Measurements from ENCODE around the gene PPP2R5B. TPM values are rescaled to one million over a fixed set of nuclear protein-coding genes. Genes with fewer than 3 reads are reported as not detected.
A peak's percentile ranks its signal among the peaks of the same experiment; 100 is the strongest.

PPP2R5B gene
- total RNA-seq, 4 donors from 2014 or later = 17.2 to 34.2 (median 24.3) TPM

DNA sequence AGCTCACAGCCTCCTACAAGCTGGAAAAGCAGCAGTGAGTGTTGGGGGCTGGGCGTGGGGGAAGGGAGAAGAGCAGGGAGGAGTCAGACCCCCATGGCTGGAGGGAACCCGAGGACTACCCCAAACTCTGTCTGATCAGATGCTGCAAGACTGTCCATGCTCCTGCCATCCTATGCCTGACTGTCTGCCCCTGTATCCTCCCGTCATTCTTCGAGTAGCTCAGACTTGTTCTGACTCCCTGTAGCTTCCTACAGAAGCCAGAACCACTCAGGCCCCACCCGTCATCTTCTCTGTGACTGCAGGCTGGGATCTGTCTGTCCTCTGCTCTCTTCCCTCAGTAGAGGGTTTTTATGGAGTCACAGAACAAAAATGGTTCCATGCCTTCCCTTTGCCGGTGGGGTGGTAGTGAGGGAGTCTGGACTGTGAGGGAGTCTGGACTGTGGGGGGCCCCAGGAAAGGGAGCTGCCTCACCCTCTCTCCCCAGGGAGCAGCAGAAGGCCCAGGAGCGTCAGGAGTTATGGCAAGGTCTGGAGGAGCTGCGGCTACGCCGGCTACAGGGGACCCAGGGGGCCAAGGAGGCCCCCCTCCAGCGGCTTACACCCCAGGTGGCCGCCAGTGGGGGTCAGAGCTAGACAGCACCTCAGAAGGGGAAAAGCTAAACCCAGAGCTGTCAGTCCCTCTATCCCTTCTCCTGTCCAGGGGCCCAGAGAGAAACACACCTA, 8.9 kb downstream of the PPP2R5B start:
- Histone ChIP-seq H3K27me3 (no peaks in the 10 kb centered on the region), H3K9me3 (no peaks in the 10 kb centered on the region), H3K4me1 (no peaks in the 10 kb centered on the region), H3K36me3 (peaks cover 0 to 57% of the 10 kb centered on the region in 2 donors), H3K4me3 (no peak overlapping the region), H3K27ac (no peak overlapping the region)
- ATAC-seq (no peak), DNase-seq (no peak)
- intact Hi-C loops (cut with DNase I; ENCODE audit: low total_unique reads) (no loop called here), in situ Hi-C loops (cut with MboI; ENCODE audit: low sequenced_read_pairs in 4 of 4) (no loop called here)
- TF ChIP-seq POLR2A (IDR thresholded peaks at IDR 0.05) = no peak
- TF ChIP-seq, protein P1, sequence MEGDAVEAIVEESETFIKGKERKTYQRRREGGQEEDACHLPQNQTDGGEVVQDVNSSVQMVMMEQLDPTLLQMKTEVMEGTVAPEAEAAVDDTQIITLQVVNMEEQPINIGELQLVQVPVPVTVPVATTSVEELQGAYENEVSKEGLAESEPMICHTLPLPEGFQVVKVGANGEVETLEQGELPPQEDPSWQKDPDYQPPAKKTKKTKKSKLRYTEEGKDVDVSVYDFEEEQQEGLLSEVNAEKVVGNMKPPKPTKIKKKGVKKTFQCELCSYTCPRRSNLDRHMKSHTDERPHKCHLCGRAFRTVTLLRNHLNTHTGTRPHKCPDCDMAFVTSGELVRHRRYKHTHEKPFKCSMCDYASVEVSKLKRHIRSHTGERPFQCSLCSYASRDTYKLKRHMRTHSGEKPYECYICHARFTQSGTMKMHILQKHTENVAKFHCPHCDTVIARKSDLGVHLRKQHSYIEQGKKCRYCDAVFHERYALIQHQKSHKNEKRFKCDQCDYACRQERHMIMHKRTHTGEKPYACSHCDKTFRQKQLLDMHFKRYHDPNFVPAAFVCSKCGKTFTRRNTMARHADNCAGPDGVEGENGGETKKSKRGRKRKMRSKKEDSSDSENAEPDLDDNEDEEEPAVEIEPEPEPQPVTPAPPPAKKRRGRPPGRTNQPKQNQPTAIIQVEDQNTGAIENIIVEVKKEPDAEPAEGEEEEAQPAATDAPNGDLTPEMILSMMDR (IDR thresholded peaks at IDR 0.05 in 4 of 5, conservative IDR thresholded peaks at IDR 0.05 in 1 of 5) = no peak

DNA sequence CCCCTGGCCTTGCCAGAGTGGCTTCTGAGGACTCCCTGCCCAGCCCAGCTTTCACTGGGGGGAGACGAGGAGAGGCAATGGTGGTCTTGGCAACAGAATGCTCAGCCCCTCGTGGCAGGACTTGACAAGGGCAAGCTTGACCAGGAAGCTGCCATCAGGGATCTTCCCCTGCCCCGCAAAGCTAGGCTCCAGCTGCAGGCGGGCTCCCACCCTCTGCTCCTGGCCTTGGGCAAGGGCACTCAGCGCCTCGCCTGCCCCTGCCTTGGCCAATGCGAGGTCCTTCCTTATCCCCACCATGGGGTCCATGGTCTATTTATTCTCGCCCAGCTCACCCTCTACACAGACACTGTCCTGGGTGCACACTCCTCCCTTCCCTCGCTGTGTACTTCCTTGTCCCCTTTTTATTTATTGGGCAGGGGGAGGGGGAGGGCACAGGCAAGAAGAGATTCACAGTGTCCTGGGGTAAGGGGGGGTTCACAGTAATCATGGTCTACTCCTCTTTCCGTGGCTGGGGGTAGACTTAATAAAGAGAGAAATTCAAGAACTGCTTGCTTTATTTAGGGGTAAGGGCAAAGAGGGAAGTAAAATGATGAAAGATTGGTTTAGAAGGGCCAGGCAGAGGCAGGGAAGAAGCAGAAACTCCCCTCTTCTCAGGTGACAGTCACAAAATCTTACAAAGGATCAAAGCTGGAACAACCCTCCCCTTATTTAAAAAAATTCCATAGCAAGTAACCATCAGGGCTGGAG, 9.6 kb downstream of the PPP2R5B start:
- Histone ChIP-seq H3K27ac (no peak overlapping the region), H3K36me3 (peaks cover 0 to 50% of the 10 kb centered on the region in 2 donors), H3K4me1 (no peaks in the 10 kb centered on the region), H3K27me3 (no peaks in the 10 kb centered on the region), H3K9me3 (no peaks in the 10 kb centered on the region), H3K4me3 (no peak overlapping the region)
- no peak for TF ChIP-seq POLR2A (IDR thresholded peaks at IDR 0.05)
- TF ChIP-seq, protein P1 (IDR thresholded peaks at IDR 0.05 in 4 of 5, conservative IDR thresholded peaks at IDR 0.05 in 1 of 5) = no peak
- DNase-seq (no peak), ATAC-seq (no peak)
- in situ Hi-C loops (cut with MboI; ENCODE audit: low sequenced_read_pairs in 4 of 4) (no loop called here), intact Hi-C loops (cut with DNase I; ENCODE audit: low total_unique reads) (no loop called here)

DNA sequence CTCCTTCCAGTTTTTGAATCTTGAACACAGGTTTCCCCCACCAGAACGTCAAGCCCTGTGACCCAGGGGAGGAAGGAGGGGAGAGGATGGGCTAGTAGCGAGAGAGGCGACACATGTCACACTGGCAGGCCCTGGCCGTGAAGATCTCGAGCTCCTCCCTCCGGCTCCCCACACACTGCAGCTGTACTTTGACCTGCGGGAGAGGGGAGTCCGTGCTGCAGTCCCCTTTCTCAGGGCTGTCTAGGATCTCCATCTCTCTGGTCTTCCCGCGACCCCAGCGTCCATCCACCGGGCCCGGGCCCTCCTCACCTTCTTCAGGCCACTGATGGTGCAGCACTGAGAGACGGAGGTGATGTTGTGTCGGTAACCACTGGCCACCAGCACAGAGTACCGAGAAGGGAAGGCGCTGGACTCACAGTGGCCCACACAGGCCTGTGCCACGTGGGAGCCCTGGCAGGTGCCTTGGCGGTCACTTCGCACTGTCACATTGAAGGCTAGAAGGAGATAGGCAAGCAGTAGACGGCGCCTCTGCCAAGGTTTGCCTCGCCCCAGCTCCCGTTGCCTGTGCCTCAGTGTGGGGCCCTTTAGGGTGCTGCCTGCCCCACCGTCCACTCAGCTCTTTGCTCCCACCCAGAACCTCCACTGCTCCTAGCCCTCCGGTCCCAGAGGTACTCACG, 10.3 kb downstream of the PPP2R5B start:
- TF ChIP-seq, protein P1 (IDR thresholded peaks at IDR 0.05 in 4 of 5, conservative IDR thresholded peaks at IDR 0.05 in 1 of 5) = no peak
- TF ChIP-seq POLR2A (IDR thresholded peaks at IDR 0.05) = no peak
- ATAC-seq (no peak), DNase-seq (no peak)
- intact Hi-C loops (cut with DNase I; ENCODE audit: low total_unique reads) (no loop called here), in situ Hi-C loops (cut with MboI; ENCODE audit: low sequenced_read_pairs in 4 of 4) (no loop called here)
- Histone ChIP-seq H3K36me3 (peaks cover 0 to 43% of the 10 kb centered on the region in 2 donors), H3K4me1 (no peaks in the 10 kb centered on the region), H3K9me3 (no peaks in the 10 kb centered on the region), H3K27me3 (no peaks in the 10 kb centered on the region), H3K4me3 (no peak overlapping the region), H3K27ac (no peak overlapping the region)

DNA sequence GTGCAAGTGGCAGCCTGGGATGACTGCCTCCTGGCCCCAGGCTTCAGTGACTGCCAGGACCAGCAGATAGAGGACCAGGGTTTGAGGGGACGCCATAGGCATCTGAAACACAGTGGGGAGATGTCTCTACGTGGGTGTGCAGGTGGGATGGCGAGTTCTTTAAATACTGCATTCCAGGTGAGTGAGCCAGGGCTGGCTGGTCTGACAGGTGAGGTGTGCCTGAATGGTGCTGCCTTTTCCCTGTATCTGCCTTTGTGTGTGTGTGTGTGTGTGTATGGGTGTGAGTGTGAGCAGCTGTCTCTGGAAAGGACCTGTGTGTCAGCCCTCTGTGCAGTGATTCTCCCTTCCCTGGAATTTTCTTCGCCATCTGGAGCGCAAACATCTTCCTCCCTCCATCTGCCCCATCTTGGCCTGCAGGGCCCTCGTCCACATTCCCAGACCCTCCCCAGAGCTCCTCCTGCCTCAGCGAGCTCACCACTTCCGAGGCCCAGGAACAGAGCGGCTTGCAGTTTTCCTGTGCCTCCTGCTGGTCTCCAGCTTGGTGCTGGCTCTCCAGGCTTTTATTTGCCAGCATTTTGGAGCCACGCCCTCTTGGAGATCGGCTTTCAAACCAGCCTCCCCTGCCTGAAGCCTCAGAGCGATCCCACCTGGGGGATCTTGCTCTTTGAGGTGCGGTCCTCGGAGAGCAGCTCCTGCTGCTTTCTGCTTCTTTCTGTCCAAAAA, 11.0 kb downstream of the PPP2R5B start, which contains the start of gene GPHA2:
TSS of gene GPHA2 (minus strand) at position 535 of the 723 bp plus-strand sequence. CDS start at position 102, 433 bp downstream.
- in situ Hi-C loops (cut with MboI; ENCODE audit: low sequenced_read_pairs in 4 of 4) = no loop called here

More for the DNA sequence above, 11.0 kb downstream of the PPP2R5B start, which contains the start of gene GPHA2:
- H3K4me3 ChIP-seq = no peak within 1 kb of the TSS
- no peak within 1 kb of the TSS for H3K27ac ChIP-seq
- no peak for DNase-seq
- ATAC-seq = peak in 1 of 2 donors; percentile 22
- peaks cover 0 to 36% of the 10 kb centered on the region in 2 donors for H3K36me3 ChIP-seq
- H3K9me3 ChIP-seq = no peaks in the 10 kb centered on the region
- no peaks in the 10 kb centered on the region for H3K4me1 ChIP-seq
- intact Hi-C loops (cut with DNase I; ENCODE audit: low total_unique reads) = no loop called here
- TF ChIP-seq, protein P1 (IDR thresholded peaks at IDR 0.05 in 4 of 5, conservative IDR thresholded peaks at IDR 0.05 in 1 of 5) = no peak
- TF ChIP-seq POLR2A (IDR thresholded peaks at IDR 0.05) = no peak
- no peaks in the 10 kb centered on the region for H3K27me3 ChIP-seq
